GM21360 (cell line): ENCODE data around the gene CHST11.
"Not testable (repeated sequence)": the region's sequence is repeated elsewhere in the genome, so short reads cannot be mapped to it uniquely, and the experiment has no call there.

Experiments used
- ATAC-seq: cut with Tn5 transposase; IDR thresholded peaks from one replicate; pipeline ENCODE4 v1.9.1; 2021; ENCODE audit warnings: mild to moderate bottlenecking, moderate library complexity; ENCODE audit not compliant: unreplicated experiment

CHST11 gene

GRCh38 chr12:104727726-104728465 is 271.1 kb downstream of the CHST11 start:
- no peak for ATAC-seq

GRCh38 chr12:104729091-104729490 is 272.3 kb downstream of the CHST11 start:
- no peak for ATAC-seq

GRCh38 chr12:104729610-104730446 is 273.1 kb downstream of the CHST11 start:
- ATAC-seq = no peak

- no peak for ATAC-seq
Observed at GRCh38 chr12:104730763-104731162, 274.0 kb downstream of the CHST11 start.

- ATAC-seq = no peak
Observed at GRCh38 chr12:104733717-104734175, 277.0 kb downstream of the CHST11 start.

GRCh38 chr12:104734541-104735095 is 277.9 kb downstream of the CHST11 start:
- ATAC-seq = no peak

GRCh38 chr12:104735801-104736200 is 279.1 kb downstream of the CHST11 start:
- no peak for ATAC-seq

GRCh38 chr12:104736307-104736706 is 279.6 kb downstream of the CHST11 start:
- no peak for ATAC-seq

- ATAC-seq = no peak
Observed at GRCh38 chr12:104737113-104737512, 280.4 kb downstream of the CHST11 start.

- no peak for ATAC-seq
Observed at GRCh38 chr12:104737791-104738301, 281.1 kb downstream of the CHST11 start.

- ATAC-seq = no peak
Observed at GRCh38 chr12:104738331-104738730, 281.6 kb downstream of the CHST11 start.

- no peak for ATAC-seq
Observed at GRCh38 chr12:104738776-104739642, 282.3 kb downstream of the CHST11 start.

- peak; percentile 81 for ATAC-seq
Observed at GRCh38 chr12:104740668-104741067, 283.9 kb downstream of the CHST11 start.

GRCh38 chr12:104741077-104741476 is 284.3 kb downstream of the CHST11 start:
- ATAC-seq = no peak

- no peak for ATAC-seq
Observed at GRCh38 chr12:104741497-104742367, 285.0 kb downstream of the CHST11 start.

- no peak for ATAC-seq
Observed at GRCh38 chr12:104742551-104743201, 285.9 kb downstream of the CHST11 start.

- no peak for ATAC-seq
Observed at GRCh38 chr12:104743202-104743580, 286.4 kb downstream of the CHST11 start.

GRCh38 chr12:104743753-104744548 is 287.2 kb downstream of the CHST11 start:
- not testable (repeated sequence) for ATAC-seq
